OCI-LY1 (cell line): ENCODE results near the gene GEMIN4.

Experiments
- EZH2 ChIP-seq: fragments of 200-600 bp; sonication (generic), shearing (Covaris generic); IDR thresholded peaks from 2 replicates; pipeline ENCODE4 v1.8.0; 2017; ENCODE audit warnings: borderline replicate concordance, mixed run types, mild to moderate bottlenecking, antibody characterized with exemption, low read length, moderate library complexity, mixed read lengths
- TF ChIP-seq, protein P1 (sequence below): fragments of 200-600 bp; sonication (generic), shearing (Covaris generic); IDR thresholded peaks from 2 replicates; pipeline ENCODE4 v1.5.1; 2017; ENCODE audit warnings: mild to moderate bottlenecking, antibody characterized with exemption, low read length, moderate library complexity, mixed read lengths

- TF ChIP-seq, protein P1, sequence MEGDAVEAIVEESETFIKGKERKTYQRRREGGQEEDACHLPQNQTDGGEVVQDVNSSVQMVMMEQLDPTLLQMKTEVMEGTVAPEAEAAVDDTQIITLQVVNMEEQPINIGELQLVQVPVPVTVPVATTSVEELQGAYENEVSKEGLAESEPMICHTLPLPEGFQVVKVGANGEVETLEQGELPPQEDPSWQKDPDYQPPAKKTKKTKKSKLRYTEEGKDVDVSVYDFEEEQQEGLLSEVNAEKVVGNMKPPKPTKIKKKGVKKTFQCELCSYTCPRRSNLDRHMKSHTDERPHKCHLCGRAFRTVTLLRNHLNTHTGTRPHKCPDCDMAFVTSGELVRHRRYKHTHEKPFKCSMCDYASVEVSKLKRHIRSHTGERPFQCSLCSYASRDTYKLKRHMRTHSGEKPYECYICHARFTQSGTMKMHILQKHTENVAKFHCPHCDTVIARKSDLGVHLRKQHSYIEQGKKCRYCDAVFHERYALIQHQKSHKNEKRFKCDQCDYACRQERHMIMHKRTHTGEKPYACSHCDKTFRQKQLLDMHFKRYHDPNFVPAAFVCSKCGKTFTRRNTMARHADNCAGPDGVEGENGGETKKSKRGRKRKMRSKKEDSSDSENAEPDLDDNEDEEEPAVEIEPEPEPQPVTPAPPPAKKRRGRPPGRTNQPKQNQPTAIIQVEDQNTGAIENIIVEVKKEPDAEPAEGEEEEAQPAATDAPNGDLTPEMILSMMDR: no peak
- no peak for TF ChIP-seq EZH2
Observed at GRCh38 chr17:752620-753219, 656 bp upstream of the GEMIN4 start.
